Mucosa of rectum (tissue), 2 donors: ENCODE results near the gene TAS2R10.

Source experiments
- H3K27ac ChIP-seq, 2 donors: one replicate each; pipeline ENCODE4 v1.7.0; 2013; ENCODE audit warnings: inconsistent platforms in 2 of 2, low read depth in 2 of 2, low read length in 2 of 2
- H3K27me3 ChIP-seq, 2 donors: one replicate each; pipeline ENCODE4 v1.7.0; 2013; ENCODE audit warnings: low read length in 2 of 2; ENCODE audit not compliant: control insufficient read depth in 2 of 2, insufficient read depth in 2 of 2
- H3K36me3 ChIP-seq, 2 donors: one replicate each; pipeline ENCODE4 v1.7.0; 2013; ENCODE audit warnings: low read length in 2 of 2; ENCODE audit not compliant: control insufficient read depth in 2 of 2, insufficient read depth in 2 of 2
- H3K4me1 ChIP-seq, 2 donors: one replicate each; pipeline ENCODE4 v1.7.0; 2013; ENCODE audit warnings: low read length in 2 of 2, mild to moderate bottlenecking in 1 of 2; ENCODE audit not compliant: control insufficient read depth in 2 of 2, insufficient read depth in 2 of 2
- H3K4me3 ChIP-seq, 2 donors: one replicate each; pipeline ENCODE4 v1.7.0; 2013; ENCODE audit warnings: low read length in 2 of 2
- H3K9ac ChIP-seq, 2 donors: one replicate each; pipeline ENCODE4 v1.7.0; 2013; ENCODE audit warnings: low read length in 2 of 2, low read depth in 1 of 2, mild to moderate bottlenecking in 1 of 2
- H3K9me3 ChIP-seq, 2 donors: one replicate each; pipeline ENCODE4 v1.7.0; 2013; ENCODE audit warnings: low read length in 2 of 2; ENCODE audit not compliant: control insufficient read depth in 2 of 2
- donor health status: healthy.
- donor health status: Normal muscosa, but diverticular disease.

The TAS2R10 gene

DNA sequence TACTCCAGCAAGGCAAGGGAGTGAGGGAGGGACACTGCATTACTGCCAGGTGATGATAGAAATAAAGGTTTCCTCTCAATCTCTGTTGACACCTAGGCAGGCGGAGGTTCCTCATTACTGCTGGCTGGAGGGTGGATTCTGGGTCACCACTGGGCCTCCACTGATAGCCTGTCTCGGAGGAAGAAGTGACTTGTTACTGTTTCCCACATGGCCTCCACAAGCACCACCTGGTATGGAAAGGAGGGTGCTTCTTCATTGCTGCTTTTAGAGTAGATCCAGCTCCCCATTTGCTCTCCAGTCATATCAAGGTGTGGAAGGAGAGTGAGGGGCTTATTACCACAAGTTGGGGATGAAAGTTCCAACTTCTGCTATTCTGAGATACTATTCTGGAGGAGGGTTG lies 16.7 kb upstream of the TAS2R10 start:
- H3K36me3 ChIP-seq = peaks cover 0 to 8% of the 10 kb centered on the region in 2 donors

DNA sequence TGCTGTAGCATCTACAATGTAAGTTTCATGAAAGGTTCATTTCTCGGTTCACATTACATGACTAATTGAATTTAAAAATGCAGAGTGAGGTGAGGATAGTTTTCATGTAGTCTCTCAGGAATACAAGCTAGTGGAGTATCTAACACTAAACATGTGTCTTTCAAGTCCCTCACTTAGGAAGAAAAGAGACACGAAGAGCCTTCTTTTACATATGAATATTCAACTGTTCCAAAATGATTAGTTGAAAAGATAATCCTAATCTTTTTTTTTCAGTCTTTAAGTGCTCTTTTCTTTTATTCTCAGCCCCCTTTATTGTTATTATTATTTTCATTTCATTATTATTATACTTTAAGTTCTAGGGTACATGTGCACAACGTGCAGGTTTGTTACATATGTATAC lies 12.3 kb upstream of the TAS2R10 start:
- no peaks in the 10 kb centered on the region for H3K27me3 ChIP-seq
- no peak overlapping the region for H3K9ac ChIP-seq
- no peak overlapping the region for H3K27ac ChIP-seq
- no peak overlapping the region for H3K4me3 ChIP-seq
- no peaks in the 10 kb centered on the region for H3K9me3 ChIP-seq
- H3K36me3 ChIP-seq = peaks cover 0 to 4% of the 10 kb centered on the region in 2 donors
- H3K4me1 ChIP-seq = no peaks in the 10 kb centered on the region

More for the DNA sequence above, 16.7 kb upstream of the TAS2R10 start:
- Histone ChIP-seq H3K9me3 (no peaks in the 10 kb centered on the region), H3K27ac (no peak overlapping the region), H3K4me1 (no peaks in the 10 kb centered on the region), H3K9ac (no peak overlapping the region), H3K4me3 (no peak overlapping the region), H3K27me3 (no peaks in the 10 kb centered on the region)

DNA sequence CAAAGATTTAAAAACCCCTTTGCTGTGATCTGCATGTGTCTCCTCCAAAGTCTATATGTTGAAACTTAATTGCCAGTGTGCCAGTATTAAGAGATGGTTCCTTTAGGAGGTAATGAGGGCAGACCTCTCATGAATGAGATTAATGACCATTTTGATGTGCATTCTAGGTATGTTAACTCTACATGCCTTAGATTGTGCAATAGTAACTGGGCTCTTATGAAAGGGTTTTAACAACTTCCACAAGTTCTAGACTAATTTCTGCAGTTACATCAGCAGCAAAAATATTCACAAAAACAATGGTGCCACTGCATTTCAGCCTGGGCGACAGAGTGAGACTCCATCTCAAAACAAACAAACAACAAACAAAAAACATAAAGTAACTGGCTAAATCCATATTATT lies 3.8 kb upstream of the TAS2R10 start:
- no peak overlapping the region for H3K9ac ChIP-seq
- H3K9me3 ChIP-seq = no peaks in the 10 kb centered on the region
- no peak overlapping the region for H3K27ac ChIP-seq
- no peaks in the 10 kb centered on the region for H3K36me3 ChIP-seq
- H3K4me3 ChIP-seq = no peak overlapping the region
- H3K4me1 ChIP-seq = no peaks in the 10 kb centered on the region
- no peaks in the 10 kb centered on the region for H3K27me3 ChIP-seq

DNA sequence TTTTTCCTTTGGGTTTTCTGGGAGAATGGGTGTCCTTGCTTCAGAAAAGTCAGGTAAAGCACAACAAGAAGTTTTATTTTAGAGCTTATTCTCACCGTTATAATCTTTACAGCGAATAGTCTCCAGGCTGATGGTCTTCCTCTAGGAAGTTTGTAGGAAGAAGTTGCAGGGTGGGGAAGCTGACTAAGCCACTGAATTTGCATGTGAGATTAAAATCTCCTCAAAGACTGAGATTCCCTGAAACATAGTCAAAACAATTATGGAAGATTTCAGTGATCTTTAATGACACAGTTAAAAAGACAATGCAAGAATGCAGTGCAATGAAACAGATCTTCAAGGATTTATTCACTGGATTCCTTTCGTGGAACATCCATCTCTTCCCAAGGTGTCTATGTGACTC lies 1.2 kb downstream of the TAS2R10 start:
- Histone ChIP-seq H3K9me3 (no peaks in the 10 kb centered on the region), H3K9ac (no peak overlapping the region), H3K4me1 (no peaks in the 10 kb centered on the region), H3K27me3 (no peaks in the 10 kb centered on the region), H3K36me3 (no peaks in the 10 kb centered on the region), H3K27ac (no peak overlapping the region), H3K4me3 (no peak overlapping the region)

DNA sequence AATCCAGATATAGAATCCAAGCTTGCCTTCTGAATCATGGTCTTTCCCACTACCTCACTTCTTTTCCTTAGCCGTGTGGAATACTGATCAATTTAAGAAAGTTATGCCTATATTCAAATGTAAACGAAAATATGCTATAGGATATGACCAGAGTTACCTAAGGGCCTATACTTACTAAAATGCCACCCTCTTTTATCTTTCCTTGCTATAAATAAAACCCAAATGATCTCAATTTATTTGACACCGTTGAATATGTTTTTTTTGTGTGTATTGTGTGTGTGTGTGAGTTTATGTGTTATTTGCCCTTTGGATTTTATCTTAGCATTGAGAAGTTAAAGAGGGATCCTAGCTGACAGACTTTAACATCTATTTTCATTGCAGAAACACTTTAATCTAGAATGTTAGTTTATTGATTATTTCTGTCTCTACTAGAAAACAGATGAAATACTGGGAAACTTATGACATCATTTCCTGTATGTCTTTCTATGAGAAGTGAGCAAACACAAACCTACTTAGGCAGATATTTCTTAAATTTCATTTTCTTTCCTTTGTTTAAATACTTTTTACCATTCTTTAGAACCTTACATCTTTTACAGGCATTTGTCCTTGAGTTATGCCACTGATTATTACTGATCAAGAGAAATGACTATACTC lies 14.1 kb downstream of the TAS2R10 start:
- no peaks in the 10 kb centered on the region for H3K27me3 ChIP-seq
- H3K4me1 ChIP-seq = no peaks in the 10 kb centered on the region
- no peaks in the 10 kb centered on the region for H3K36me3 ChIP-seq

DNA sequence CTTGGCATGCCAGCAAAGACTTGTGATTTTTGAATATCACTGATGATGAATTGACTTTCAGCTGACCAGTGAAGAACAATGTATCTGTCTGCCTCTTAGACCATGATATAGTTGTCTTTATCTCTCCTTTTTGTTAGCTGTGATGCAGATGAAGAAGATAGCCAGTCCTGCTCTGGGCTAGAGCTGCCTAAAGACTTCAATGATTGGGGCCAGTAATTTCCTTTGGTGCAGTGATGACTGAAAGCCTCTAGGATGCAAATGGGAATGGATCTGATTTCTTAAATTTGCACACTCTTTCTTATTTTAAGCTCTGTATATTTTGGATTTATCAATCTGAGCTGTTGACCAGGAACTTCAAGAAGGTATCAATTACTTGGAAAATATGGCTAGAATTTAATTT lies 16.1 kb downstream of the TAS2R10 start, which contains the start of gene TAS2R9:
TAS2R9 (minus strand) TSS at position 101 of the 400 bp plus-strand sequence; CDS start at position 8, 93 bp downstream.
- no peak within 1 kb of the TSS for H3K9ac ChIP-seq
- no peak within 1 kb of the TSS for H3K4me3 ChIP-seq
- H3K27ac ChIP-seq = no peak within 1 kb of the TSS
- H3K36me3 ChIP-seq = no peaks in the 10 kb centered on the region
- H3K27me3 ChIP-seq = no peaks in the 10 kb centered on the region
- H3K4me1 ChIP-seq = no peaks in the 10 kb centered on the region
- H3K9me3 ChIP-seq = no peaks in the 10 kb centered on the region

More for the DNA sequence above, 14.1 kb downstream of the TAS2R10 start:
- Histone ChIP-seq H3K4me3 (no peak overlapping the region), H3K9me3 (no peaks in the 10 kb centered on the region), H3K9ac (no peak overlapping the region), H3K27ac (no peak overlapping the region)

DNA sequence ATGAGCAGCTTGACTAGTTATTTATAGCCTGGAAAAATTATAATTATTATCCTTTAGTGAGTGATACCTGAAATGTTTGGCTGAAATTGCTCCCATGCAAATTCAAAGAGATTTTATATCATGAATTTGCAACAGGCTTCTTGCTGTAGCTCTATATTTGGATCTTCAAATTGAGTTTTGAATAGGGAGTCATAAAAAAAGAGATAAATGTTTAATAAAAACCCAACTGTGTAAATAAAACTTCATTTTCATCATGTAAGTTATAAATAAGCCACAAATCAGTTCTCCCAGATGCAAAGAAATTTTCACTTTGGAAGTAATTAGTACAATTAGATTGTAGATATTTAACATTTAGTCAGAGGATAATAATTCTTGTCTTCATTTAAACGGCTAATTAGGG lies 19.0 kb downstream of the TAS2R10 start, which contains the start of gene TAS2R8:
TAS2R8 (minus strand) TSS at position 101 of the 400 bp plus-strand sequence. CDS start 306 bp downstream, outside the sequence.
- no peaks in the 10 kb centered on the region for H3K4me1 ChIP-seq
- no peak within 1 kb of the TSS for H3K27ac ChIP-seq
- H3K27me3 ChIP-seq = no peaks in the 10 kb centered on the region
- H3K36me3 ChIP-seq = no peaks in the 10 kb centered on the region
- H3K9me3 ChIP-seq = no peaks in the 10 kb centered on the region
- no peak within 1 kb of the TSS for H3K9ac ChIP-seq
- H3K4me3 ChIP-seq = no peak within 1 kb of the TSS

DNA sequence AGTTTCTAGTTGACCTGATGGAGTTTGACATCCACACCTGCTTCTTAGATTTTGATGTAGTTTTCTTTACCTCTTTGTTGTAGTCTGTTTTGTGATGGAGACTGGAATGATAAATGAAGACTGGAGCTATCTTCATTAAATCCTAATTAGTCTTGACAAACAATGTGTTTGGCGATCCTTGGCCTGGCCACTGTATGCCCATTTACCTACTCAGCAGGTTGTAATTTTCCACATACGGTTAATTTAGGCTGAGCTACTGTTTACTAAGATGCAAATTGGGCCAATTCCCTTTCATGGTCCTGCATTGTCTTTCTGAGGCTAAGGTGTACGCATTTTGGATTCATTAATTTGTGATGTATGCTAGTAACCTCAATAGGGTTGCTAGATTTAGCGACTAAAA lies 23.6 kb downstream of the TAS2R10 start, which contains the start of gene TAS2R7:
TAS2R7 (minus strand) TSS at position 41 of the 400 bp plus-strand sequence. CDS start 57 bp downstream, outside the sequence.
- no peaks in the 10 kb centered on the region for H3K9me3 ChIP-seq
- H3K27ac ChIP-seq = no peak within 1 kb of the TSS

DNA sequence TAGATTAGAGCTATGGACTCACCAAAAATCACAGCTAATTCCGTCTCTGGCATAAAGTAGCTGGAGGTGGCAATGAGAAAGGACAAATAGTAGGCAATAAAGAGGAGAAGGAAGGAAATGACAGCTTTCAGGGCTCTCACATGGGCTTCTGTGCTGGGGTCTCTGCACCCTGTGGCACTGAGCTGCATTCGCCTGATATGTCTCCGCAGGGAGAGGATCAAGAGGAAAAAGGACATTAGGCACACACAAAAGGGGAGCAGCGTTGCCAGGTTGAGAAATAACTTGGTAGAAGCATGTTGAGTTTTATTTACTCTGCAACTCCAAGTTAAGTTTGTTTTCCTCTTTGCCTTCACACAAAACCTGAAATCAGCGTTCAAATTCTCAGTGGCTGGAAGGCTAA lies 24.4 kb downstream of the TAS2R10 start:
- Histone ChIP-seq H3K27me3 (no peaks in the 10 kb centered on the region), H3K4me3 (no peak overlapping the region), H3K4me1 (no peaks in the 10 kb centered on the region), H3K27ac (no peak overlapping the region), H3K36me3 (no peaks in the 10 kb centered on the region), H3K9me3 (no peaks in the 10 kb centered on the region), H3K9ac (no peak overlapping the region)

More for the DNA sequence above, 23.6 kb downstream of the TAS2R10 start, which contains the start of gene TAS2R7:
- Histone ChIP-seq H3K4me1 (no peaks in the 10 kb centered on the region), H3K27me3 (no peaks in the 10 kb centered on the region), H3K36me3 (no peaks in the 10 kb centered on the region), H3K9ac (no peak within 1 kb of the TSS), H3K4me3 (no peak within 1 kb of the TSS)

DNA sequence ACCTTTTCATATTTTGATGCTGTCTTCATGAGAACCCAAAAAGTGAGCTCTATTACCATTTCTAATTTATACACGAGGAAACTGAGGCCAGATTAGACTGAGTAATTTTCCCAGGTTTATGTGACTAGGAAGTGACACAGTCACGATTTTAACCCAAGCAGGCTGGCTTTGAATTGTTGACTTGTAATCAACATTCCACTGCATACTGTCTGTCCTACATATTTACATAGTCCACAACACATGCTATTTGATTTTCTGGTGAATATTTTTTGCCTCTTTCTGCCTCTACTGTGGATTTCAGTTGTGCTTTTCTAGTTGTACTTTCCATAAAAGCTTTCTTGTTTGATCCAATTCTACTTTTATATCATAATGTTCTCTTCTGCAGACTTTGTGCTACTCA lies 31.9 kb downstream of the TAS2R10 start:
- no peaks in the 10 kb centered on the region for H3K9me3 ChIP-seq
- H3K9ac ChIP-seq = no peak overlapping the region
- no peaks in the 10 kb centered on the region for H3K36me3 ChIP-seq
- H3K27ac ChIP-seq = no peak overlapping the region
- no peaks in the 10 kb centered on the region for H3K27me3 ChIP-seq
- no peaks in the 10 kb centered on the region for H3K4me1 ChIP-seq
- H3K4me3 ChIP-seq = no peak overlapping the region
